Loucy (cell line): Measurements from ENCODE around the gene DENND4A.
"Not testable (repeated sequence)": the region's sequence is repeated elsewhere in the genome, so short reads cannot be mapped to it uniquely, and the experiment has no call there.

Experiments used
- H2AFZ ChIP-seq: fragments of 200-600 bp; sonication (generic); 2 replicates; pipeline ENCODE4 v1.6.0; 2016; ENCODE audit warnings: antibody characterized with exemption, mild to moderate bottlenecking, low read length, moderate library complexity
- H3F3A ChIP-seq: fragments of 200-600 bp; 2 replicates; pipeline ENCODE4 v1.6.0; 2016; ENCODE audit warnings: antibody characterized with exemption, low read depth, mild to moderate bottlenecking
- H3K27me3 ChIP-seq: fragments of 200-600 bp; sonication (generic); 2 replicates; pipeline ENCODE4 v1.6.1; 2014; ENCODE audit warnings: low read length, mild to moderate bottlenecking; ENCODE audit not compliant: insufficient read depth, poor library complexity, severe bottlenecking
- H3K36me3 ChIP-seq: fragments of 200-600 bp; sonication (generic); 2 replicates; pipeline ENCODE4 v1.6.1; 2016; ENCODE audit warnings: low read length; ENCODE audit not compliant: insufficient read depth
- H3K4me1 ChIP-seq: fragments of 200-600 bp; sonication (generic); 2 replicates; pipeline ENCODE4 v1.5.1; 2014; ENCODE audit warnings: low read length, mild to moderate bottlenecking; ENCODE audit not compliant: insufficient read depth, poor library complexity, severe bottlenecking
- H3K4me2 ChIP-seq: fragments of 200-600 bp; sonication (generic); 2 replicates; pipeline ENCODE4 v1.6.0; 2014; ENCODE audit warnings: antibody characterized with exemption, low read length, low read depth, mild to moderate bottlenecking; ENCODE audit not compliant: poor library complexity, severe bottlenecking
- H3K4me3 ChIP-seq: fragments of 200-600 bp; sonication (generic); 2 replicates; pipeline ENCODE4 v1.5.1; 2014; ENCODE audit warnings: low read length, mild to moderate bottlenecking, mixed read lengths; ENCODE audit not compliant: poor library complexity, severe bottlenecking
- H3K79me2 ChIP-seq: fragments of 200-600 bp; sonication (generic); 2 replicates; pipeline ENCODE4 v1.6.1; 2014; ENCODE audit warnings: low read length; ENCODE audit not compliant: insufficient read depth
- H3K9ac ChIP-seq: fragments of 200-600 bp; sonication (generic); 2 replicates; pipeline ENCODE4 v1.6.0; 2014; ENCODE audit warnings: mild to moderate bottlenecking, low read depth, low read length, moderate library complexity; ENCODE audit not compliant: poor library complexity, severe bottlenecking
- H3K9me2 ChIP-seq: fragments of 200-600 bp; sonication (generic); replicated peaks from 2 replicates; pipeline ENCODE4 v1.6.1; 2016; ENCODE audit warnings: low read depth, low read length, mixed read lengths
- H3K9me3 ChIP-seq: fragments of 200-600 bp; sonication (generic); 2 replicates; pipeline ENCODE4 v1.6.1; 2014; ENCODE audit warnings: mild to moderate bottlenecking, antibody characterized with exemption, low read length, low read depth; ENCODE audit not compliant: insufficient read depth
- H4K20me1 ChIP-seq: fragments of 200-600 bp; sonication (generic); 2 replicates; pipeline ENCODE4 v1.6.0; 2014; ENCODE audit warnings: antibody characterized with exemption, low read length, mild to moderate bottlenecking; ENCODE audit not compliant: insufficient read depth, poor library complexity, severe bottlenecking
- EZH2phosphoT487 ChIP-seq: fragments of 200-600 bp; IDR thresholded peaks from 2 replicates; pipeline ENCODE4 v1.6.1; 2018; ENCODE audit warnings: antibody characterized with exemption, mild to moderate bottlenecking, moderate library complexity, borderline replicate concordance
- TF ChIP-seq, protein P1 (sequence below): fragments of 200-600 bp; sonication (generic); conservative IDR thresholded peaks from 2 replicates; pipeline ENCODE4 v1.5.1; 2014; ENCODE audit warnings: mild to moderate bottlenecking, antibody characterized with exemption, low read length

The DENND4A gene

DNA sequence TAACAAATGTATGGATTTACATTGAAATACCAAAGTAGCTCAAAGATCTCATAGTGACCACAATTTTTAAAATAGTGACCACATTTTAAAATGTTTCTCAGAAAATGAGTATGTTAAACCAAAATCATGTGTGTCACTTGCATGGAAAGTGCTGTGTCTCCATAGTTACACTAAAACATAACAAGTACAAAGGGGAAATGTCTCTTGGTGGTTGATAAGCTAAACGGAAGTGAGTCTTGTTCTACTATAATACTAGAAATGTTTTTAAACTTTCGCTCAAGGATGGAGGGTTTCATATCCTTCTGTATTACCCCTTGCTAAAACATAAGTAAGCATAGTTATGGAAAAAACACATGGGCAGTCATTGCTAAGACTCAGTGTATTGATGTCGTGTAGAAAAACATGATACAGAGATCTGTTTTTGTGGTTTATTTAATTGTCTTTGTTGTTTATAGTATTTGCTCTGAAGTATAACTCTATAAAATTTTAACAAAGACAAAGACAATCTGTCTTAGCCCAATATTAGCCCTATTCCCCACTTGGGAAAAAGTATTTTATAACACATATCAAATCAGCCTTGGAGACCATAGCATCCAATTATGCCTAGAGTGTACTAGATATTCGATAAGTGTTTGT lies 27.0 kb upstream of the DENND4A start:
- Histone ChIP-seq H3F3A (no peaks in the 10 kb centered on the region), H3K9ac (no peak overlapping the region), H3K9me2 (no peaks in the 10 kb centered on the region), H3K79me2 (no peaks in the 10 kb centered on the region), H3K27me3 (no peaks in the 10 kb centered on the region), H3K36me3 (no peaks in the 10 kb centered on the region), H3K9me3 (no peaks in the 10 kb centered on the region), H2AFZ (0 out of 2 replicates have a peak overlapping the region, but pooled peaks have one; percentile 58), H3K4me2 (peak overlapping the region; percentile 66), H3K4me3 (peak overlapping the region; percentile 43), H4K20me1 (no peaks in the 10 kb centered on the region), H3K4me1 (peaks cover 20% of the 10 kb centered on the region)
- TF ChIP-seq, protein P1, sequence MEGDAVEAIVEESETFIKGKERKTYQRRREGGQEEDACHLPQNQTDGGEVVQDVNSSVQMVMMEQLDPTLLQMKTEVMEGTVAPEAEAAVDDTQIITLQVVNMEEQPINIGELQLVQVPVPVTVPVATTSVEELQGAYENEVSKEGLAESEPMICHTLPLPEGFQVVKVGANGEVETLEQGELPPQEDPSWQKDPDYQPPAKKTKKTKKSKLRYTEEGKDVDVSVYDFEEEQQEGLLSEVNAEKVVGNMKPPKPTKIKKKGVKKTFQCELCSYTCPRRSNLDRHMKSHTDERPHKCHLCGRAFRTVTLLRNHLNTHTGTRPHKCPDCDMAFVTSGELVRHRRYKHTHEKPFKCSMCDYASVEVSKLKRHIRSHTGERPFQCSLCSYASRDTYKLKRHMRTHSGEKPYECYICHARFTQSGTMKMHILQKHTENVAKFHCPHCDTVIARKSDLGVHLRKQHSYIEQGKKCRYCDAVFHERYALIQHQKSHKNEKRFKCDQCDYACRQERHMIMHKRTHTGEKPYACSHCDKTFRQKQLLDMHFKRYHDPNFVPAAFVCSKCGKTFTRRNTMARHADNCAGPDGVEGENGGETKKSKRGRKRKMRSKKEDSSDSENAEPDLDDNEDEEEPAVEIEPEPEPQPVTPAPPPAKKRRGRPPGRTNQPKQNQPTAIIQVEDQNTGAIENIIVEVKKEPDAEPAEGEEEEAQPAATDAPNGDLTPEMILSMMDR, result no peak
- no peak for TF ChIP-seq EZH2phosphoT487

DNA sequence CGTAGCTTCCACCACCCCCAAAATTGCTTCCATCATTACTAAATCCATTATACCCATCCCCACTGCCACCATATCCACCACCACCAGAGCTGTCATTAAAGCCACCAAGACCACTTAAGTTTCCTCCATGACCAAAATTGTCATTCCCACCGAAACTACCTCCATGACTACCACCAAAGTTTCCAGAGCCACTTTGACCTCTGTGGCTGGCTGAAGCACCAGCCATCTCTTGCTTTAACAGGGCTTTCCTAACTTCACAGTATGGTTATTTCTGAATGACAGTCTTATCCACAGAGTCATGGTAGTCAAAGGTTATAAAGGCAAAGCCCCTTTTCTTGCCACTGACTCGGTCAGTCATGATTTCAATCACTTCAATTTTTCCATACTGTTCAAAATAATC lies 24.3 kb upstream of the DENND4A start:
- H3K36me3 ChIP-seq, result no peaks in the 10 kb centered on the region
- H4K20me1 ChIP-seq, result no peaks in the 10 kb centered on the region
- H3K9me2 ChIP-seq, result no peaks in the 10 kb centered on the region
- H3K4me1 ChIP-seq, result peaks cover 20% of the 10 kb centered on the region
- no peaks in the 10 kb centered on the region for H3F3A ChIP-seq
- H3K4me3 ChIP-seq, result no peak overlapping the region
- no peak overlapping the region for H3K4me2 ChIP-seq
- H3K79me2 ChIP-seq, result no peaks in the 10 kb centered on the region
- no peak overlapping the region for H2AFZ ChIP-seq
- H3K9ac ChIP-seq, result no peak overlapping the region
- no peaks in the 10 kb centered on the region for H3K27me3 ChIP-seq
- no peaks in the 10 kb centered on the region for H3K9me3 ChIP-seq
- TF ChIP-seq EZH2phosphoT487, result no peak
- TF ChIP-seq, protein P1, result no peak

DNA sequence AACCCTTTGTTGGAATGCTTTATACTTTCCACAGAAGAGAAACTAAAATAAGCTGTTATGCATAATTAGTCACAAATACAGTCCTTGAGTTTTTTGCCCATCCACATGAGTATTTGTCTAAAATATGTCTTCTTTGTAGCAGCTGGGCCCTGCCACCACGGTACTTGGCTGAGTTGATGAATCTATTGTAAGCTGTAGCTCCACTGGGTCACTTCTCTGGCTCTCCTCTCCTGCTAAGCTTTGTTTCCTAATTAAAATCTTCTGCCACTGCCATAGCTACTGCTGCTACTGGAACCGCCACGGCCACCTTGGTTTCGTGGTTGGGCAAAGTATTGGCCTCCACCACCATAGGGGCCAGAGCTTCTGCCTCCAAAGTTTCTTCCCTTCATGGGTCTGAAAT lies 23.9 kb upstream of the DENND4A start:
- not testable (repeated sequence) for H3K79me2 ChIP-seq, H4K20me1 ChIP-seq, H3K9me2 ChIP-seq, H3K9ac ChIP-seq, H3K36me3 ChIP-seq, H2AFZ ChIP-seq, H3K27me3 ChIP-seq, H3K4me3 ChIP-seq, H3K9me3 ChIP-seq, H3K4me2 ChIP-seq, H3F3A ChIP-seq
- H3K4me1 ChIP-seq, result peaks cover 20% of the 10 kb centered on the region

DNA sequence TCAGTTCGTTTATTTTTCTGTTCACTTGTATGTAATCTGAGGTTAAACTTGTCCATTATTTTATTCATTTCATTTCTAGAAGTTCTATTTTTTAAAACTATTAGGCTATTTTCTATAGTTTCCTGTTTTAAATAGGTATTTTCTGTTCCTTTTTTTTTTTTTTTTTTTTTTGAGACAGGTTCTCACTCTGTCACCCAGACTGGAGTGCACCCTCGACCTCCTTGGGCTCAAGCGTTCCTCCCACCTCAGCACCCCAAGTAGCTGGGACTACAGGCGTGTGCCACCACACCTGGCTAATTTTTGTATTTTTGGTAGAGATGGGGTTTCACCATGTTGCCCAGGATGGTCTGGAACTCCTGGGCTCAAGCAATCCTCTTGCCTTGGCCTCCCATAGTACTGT lies 22.2 kb upstream of the DENND4A start:
- H3K79me2 ChIP-seq, H2AFZ ChIP-seq, H3K36me3 ChIP-seq, H3K4me3 ChIP-seq, H3K27me3 ChIP-seq, H3F3A ChIP-seq, H3K9me3 ChIP-seq, H3K9me2 ChIP-seq, H3K9ac ChIP-seq, H4K20me1 ChIP-seq, H3K4me2 ChIP-seq: not testable (repeated sequence)
- H3K4me1 ChIP-seq, result peaks cover 12% of the 10 kb centered on the region
